A673 (cell line): Measurements from ENCODE around the gene IGSF6.

ENCODE experiments used
- CTCF ChIP-seq: fragments of 300-800, 200-600 bp; sonication (generic); conservative IDR thresholded peaks from 2 replicates; pipeline ENCODE4 v1.5.1; 2017; ENCODE audit warnings: low read depth, mild to moderate bottlenecking, antibody characterized with exemption, low read length, moderate library complexity, mixed read lengths
- EZH2 ChIP-seq: fragments of 200-600 bp; sonication (generic); IDR thresholded peaks from 2 replicates; pipeline ENCODE4 v1.6.1; 2017; ENCODE audit warnings: borderline replicate concordance, low read depth, mild to moderate bottlenecking, mixed read lengths, antibody characterized with exemption, low read length; ENCODE audit not compliant: poor library complexity, severe bottlenecking

GRCh38 chr16:21694609-21695008 is 42.2 kb upstream of the IGSF6 start:
- TF ChIP-seq CTCF: no peak
- no peak for TF ChIP-seq EZH2
